HEK293 (cell line): ENCODE results near the gene NEGR1.

ENCODE experiments used
- HOXA7 ChIP-seq: sonication (generic); formaldehyde crosslinking; IDR thresholded peaks from 2 replicates; pipeline ENCODE4 v1.8.1; 2022; ENCODE audit warnings: missing genetic modification reagents, borderline replicate concordance
- HOXC10 ChIP-seq: sonication (generic); formaldehyde crosslinking; IDR thresholded peaks from 2 replicates; pipeline ENCODE4 v1.8.1; 2023; ENCODE audit warnings: mild to moderate bottlenecking, missing genetic modification reagents
- ZNF202 ChIP-seq: fragments of 450-650 bp; formaldehyde crosslinking; IDR thresholded peaks from 2 replicates; pipeline ENCODE4 v1.5.1; 2016; ENCODE audit warnings: missing biosample characterization, missing genetic modification characterization, borderline replicate concordance
- ZNF621 ChIP-seq: fragments of 450-650 bp; formaldehyde crosslinking; IDR thresholded peaks from 2 replicates; pipeline ENCODE4 v1.5.1; 2017; ENCODE audit warnings: missing biosample characterization, missing genetic modification characterization
- ZNF692 ChIP-seq: fragments of 450-650 bp; formaldehyde crosslinking; IDR thresholded peaks from 2 replicates; pipeline ENCODE4 v1.5.1; 2016; ENCODE audit warnings: missing biosample characterization, missing genetic modification characterization
- TF ChIP-seq, protein P1 (sequence below): fragments of 450-650 bp; formaldehyde crosslinking; IDR thresholded peaks from 2 replicates; pipeline ENCODE4 v1.5.1; 2016; ENCODE audit warnings: missing biosample characterization, missing genetic modification characterization
- TF ChIP-seq, protein P2 (sequence below): fragments of 450-650 bp; formaldehyde crosslinking; IDR thresholded peaks from 2 replicates; pipeline ENCODE4 v1.5.1; 2016; ENCODE audit warnings: missing biosample characterization, missing genetic modification characterization
- TF ChIP-seq, protein P3 (sequence below): fragments of 450-650 bp; formaldehyde crosslinking; IDR thresholded peaks from 2 replicates; pipeline ENCODE4 v1.5.1; 2016; ENCODE audit warnings: missing biosample characterization, missing genetic modification characterization

DNA sequence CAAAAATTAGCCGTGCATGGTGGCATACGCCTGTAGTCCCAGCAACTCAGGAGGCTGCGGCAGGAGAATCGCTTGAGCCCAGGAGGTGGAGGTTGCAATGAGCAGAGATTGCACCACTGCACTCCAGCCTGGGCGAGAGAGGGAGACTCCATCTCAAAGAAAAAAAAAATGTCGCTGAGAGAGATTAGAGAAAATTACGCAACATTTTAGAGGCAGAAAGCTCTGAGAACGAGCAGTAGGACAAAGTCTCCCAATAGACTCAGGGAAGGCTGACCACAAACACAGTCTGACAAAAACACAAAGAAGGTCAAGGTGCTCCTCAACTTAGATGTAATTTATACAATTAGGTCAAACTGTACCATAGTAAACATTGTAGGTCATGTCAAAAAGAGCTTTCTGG lies 833.9 kb downstream of the NEGR1 start:
- TF ChIP-seq, protein P1, sequence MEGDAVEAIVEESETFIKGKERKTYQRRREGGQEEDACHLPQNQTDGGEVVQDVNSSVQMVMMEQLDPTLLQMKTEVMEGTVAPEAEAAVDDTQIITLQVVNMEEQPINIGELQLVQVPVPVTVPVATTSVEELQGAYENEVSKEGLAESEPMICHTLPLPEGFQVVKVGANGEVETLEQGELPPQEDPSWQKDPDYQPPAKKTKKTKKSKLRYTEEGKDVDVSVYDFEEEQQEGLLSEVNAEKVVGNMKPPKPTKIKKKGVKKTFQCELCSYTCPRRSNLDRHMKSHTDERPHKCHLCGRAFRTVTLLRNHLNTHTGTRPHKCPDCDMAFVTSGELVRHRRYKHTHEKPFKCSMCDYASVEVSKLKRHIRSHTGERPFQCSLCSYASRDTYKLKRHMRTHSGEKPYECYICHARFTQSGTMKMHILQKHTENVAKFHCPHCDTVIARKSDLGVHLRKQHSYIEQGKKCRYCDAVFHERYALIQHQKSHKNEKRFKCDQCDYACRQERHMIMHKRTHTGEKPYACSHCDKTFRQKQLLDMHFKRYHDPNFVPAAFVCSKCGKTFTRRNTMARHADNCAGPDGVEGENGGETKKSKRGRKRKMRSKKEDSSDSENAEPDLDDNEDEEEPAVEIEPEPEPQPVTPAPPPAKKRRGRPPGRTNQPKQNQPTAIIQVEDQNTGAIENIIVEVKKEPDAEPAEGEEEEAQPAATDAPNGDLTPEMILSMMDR (tag by site-specific recombination) = no peak
- TF ChIP-seq, protein P2, sequence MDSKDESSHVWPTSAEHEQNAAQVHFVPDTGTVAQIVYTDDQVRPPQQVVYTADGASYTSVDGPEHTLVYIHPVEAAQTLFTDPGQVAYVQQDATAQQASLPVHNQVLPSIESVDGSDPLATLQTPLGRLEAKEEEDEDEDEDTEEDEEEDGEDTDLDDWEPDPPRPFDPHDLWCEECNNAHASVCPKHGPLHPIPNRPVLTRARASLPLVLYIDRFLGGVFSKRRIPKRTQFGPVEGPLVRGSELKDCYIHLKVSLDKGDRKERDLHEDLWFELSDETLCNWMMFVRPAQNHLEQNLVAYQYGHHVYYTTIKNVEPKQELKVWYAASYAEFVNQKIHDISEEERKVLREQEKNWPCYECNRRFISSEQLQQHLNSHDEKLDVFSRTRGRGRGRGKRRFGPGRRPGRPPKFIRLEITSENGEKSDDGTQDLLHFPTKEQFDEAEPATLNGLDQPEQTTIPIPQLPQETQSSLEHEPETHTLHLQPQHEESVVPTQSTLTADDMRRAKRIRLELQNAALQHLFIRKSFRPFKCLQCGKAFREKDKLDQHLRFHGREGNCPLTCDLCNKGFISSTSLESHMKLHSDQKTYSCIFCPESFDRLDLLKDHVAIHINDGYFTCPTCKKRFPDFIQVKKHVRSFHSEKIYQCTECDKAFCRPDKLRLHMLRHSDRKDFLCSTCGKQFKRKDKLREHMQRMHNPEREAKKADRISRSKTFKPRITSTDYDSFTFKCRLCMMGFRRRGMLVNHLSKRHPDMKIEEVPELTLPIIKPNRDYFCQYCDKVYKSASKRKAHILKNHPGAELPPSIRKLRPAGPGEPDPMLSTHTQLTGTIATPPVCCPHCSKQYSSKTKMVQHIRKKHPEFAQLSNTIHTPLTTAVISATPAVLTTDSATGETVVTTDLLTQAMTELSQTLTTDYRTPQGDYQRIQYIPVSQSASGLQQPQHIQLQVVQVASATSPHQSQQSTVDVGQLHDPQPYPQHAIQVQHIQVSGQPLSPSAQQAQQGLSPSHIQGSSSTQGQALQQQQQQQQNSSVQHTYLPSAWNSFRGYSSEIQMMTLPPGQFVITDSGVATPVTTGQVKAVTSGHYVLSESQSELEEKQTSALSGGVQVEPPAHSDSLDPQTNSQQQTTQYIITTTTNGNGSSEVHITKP (tag by site-specific recombination) = no peak
- no peak for TF ChIP-seq ZNF621 (tag by site-specific recombination)
- TF ChIP-seq HOXC10 (CRISPR knock-in tag) = no peak
- TF ChIP-seq HOXA7 = no peak
- TF ChIP-seq, protein P3, sequence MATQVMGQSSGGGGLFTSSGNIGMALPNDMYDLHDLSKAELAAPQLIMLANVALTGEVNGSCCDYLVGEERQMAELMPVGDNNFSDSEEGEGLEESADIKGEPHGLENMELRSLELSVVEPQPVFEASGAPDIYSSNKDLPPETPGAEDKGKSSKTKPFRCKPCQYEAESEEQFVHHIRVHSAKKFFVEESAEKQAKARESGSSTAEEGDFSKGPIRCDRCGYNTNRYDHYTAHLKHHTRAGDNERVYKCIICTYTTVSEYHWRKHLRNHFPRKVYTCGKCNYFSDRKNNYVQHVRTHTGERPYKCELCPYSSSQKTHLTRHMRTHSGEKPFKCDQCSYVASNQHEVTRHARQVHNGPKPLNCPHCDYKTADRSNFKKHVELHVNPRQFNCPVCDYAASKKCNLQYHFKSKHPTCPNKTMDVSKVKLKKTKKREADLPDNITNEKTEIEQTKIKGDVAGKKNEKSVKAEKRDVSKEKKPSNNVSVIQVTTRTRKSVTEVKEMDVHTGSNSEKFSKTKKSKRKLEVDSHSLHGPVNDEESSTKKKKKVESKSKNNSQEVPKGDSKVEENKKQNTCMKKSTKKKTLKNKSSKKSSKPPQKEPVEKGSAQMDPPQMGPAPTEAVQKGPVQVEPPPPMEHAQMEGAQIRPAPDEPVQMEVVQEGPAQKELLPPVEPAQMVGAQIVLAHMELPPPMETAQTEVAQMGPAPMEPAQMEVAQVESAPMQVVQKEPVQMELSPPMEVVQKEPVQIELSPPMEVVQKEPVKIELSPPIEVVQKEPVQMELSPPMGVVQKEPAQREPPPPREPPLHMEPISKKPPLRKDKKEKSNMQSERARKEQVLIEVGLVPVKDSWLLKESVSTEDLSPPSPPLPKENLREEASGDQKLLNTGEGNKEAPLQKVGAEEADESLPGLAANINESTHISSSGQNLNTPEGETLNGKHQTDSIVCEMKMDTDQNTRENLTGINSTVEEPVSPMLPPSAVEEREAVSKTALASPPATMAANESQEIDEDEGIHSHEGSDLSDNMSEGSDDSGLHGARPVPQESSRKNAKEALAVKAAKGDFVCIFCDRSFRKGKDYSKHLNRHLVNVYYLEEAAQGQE (tag by site-specific recombination) = no peak
- TF ChIP-seq ZNF692 (tag by site-specific recombination) = no peak
- TF ChIP-seq ZNF202 (tag by site-specific recombination) = no peak
